ENCODE results near the gene SLC11A1.

SLC11A1 gene, protein sequence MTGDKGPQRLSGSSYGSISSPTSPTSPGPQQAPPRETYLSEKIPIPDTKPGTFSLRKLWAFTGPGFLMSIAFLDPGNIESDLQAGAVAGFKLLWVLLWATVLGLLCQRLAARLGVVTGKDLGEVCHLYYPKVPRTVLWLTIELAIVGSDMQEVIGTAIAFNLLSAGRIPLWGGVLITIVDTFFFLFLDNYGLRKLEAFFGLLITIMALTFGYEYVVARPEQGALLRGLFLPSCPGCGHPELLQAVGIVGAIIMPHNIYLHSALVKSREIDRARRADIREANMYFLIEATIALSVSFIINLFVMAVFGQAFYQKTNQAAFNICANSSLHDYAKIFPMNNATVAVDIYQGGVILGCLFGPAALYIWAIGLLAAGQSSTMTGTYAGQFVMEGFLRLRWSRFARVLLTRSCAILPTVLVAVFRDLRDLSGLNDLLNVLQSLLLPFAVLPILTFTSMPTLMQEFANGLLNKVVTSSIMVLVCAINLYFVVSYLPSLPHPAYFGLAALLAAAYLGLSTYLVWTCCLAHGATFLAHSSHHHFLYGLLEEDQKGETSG

DNA sequence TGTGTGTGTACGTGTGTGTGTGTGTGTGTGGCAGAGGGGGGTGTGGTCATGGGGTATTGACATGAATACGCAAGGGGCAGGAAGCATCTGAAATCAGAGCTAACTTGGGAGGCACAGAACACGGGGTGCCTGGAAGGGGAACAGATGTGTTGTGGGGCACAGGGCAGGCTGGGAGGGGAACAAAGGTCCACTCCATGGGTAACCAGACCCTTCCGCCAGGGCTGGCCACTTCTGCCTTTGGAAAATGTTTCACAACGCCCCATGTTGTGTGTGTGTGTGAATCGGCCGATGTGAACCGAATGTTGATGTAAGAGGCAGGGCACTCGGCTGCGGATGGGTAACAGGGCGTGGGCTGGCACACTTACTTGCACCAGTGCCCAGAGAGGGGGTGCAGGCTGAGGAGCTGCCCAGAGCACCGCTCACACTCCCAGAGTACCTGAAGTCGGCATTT lies at the start of gene SLC11A1:
Gene SLC11A1, plus strand, starts transcription at position 358 of the 451 bp plus-strand sequence. CDS start 96 bp downstream, outside the sequence.
- DNase-seq (ENCODE audit: low read depth), result no peak

GRCh38 chr2:218332288-218332687 lies 49.8 kb upstream of the SLC11A1 start:
- DNase-seq (ENCODE audit: low read depth), result no peak

GRCh38 chr2:218332920-218333645 lies 49.0 kb upstream of the SLC11A1 start:
- DNase-seq (ENCODE audit: low read depth), result peak; percentile 57

DNA sequence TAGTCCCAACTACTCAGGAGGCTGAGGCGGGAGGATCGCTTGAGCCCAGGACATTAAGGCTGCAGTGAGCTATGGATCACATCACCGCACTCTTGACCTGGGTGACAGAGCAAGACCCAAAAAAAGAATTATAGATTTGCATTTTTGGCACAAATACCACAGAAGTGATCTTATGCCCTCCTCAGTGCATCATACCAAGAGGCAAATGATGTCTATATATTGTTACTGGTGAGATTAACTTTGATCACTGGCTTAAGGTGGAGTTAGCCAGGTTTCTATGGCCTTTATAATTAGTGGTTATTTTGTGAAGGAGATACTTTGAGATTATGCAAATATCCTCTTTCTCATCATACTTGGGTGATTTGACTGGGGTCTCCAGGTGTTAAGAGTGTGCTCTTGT lies 47.5 kb upstream of the SLC11A1 start:
- DNase-seq (ENCODE audit: low read depth), result no peak

GRCh38 chr2:218340656-218341055 lies 41.4 kb upstream of the SLC11A1 start:
- no peak for DNase-seq (ENCODE audit: low read depth)

GRCh38 chr2:218341381-218341780 lies 40.7 kb upstream of the SLC11A1 start:
- no peak for DNase-seq (ENCODE audit: low read depth)

- DNase-seq (ENCODE audit: low read depth), result no peak
Observed at GRCh38 chr2:218342837-218343236, 39.2 kb upstream of the SLC11A1 start.

- peak; percentile 96 for DNase-seq (ENCODE audit: low read depth)
Observed at GRCh38 chr2:218343591-218343990, 38.5 kb upstream of the SLC11A1 start.

DNA sequence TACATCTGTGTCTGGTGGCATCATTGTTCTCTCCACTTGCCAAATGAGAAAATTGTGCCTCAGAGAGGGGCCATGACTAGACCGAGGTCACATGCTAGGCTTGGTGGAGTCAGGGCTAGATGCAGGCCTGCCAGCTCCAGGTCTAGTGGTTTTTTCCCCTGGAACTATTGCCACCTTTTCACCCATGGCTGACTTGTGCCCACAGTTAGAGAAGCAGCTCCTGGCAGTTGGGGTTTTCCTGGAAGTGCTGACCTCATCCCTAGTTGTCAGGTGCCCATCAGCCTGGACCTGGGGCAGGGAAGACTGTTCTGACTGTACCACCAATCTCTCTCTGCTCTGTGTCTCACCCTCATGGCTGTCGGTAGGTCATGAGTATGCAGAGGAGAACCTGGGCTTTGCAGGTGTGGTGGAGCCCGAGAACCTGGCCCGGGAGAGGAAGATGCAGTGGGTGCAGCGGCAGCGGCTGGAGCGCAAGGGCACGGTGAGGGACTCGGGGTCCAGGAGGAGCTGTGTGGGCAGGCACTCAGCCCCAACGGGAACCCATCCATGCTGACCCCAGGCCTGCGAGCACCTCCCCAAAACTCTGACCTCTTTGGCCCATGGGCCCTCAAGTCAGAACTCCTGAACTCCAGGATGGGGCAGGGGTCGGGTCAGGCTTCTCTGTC lies 37.9 kb upstream of the SLC11A1 start:
- peak; percentile 57 for DNase-seq (ENCODE audit: low read depth)

GRCh38 chr2:218344755-218345417 lies 37.2 kb upstream of the SLC11A1 start:
- DNase-seq (ENCODE audit: low read depth), result no peak

GRCh38 chr2:218345491-218346236 lies 36.4 kb upstream of the SLC11A1 start:
- DNase-seq (ENCODE audit: low read depth), result no peak

GRCh38 chr2:218347172-218347571 lies 34.9 kb upstream of the SLC11A1 start:
- no peak for DNase-seq (ENCODE audit: low read depth)

DNA sequence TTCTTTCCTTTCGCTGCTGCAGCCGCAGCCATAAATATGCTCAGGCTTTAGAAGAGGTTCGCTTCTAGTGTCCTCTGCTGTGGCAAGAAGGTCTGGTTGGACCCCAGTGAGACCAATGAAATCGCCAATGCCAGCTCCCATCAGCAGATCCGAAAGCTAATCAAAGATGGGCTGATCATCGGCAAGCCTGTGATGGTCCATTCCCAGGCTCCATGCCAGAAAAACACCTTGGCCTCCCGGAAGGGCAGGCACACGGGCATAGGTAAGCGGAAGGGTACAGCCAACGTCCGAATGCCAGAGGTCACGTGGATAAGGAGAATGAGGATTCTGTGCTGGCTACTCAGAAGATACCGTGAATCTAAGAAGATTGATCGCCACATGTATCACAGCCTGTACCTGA lies 28.0 kb upstream of the SLC11A1 start:
- no peak for DNase-seq (ENCODE audit: low read depth)

DNA sequence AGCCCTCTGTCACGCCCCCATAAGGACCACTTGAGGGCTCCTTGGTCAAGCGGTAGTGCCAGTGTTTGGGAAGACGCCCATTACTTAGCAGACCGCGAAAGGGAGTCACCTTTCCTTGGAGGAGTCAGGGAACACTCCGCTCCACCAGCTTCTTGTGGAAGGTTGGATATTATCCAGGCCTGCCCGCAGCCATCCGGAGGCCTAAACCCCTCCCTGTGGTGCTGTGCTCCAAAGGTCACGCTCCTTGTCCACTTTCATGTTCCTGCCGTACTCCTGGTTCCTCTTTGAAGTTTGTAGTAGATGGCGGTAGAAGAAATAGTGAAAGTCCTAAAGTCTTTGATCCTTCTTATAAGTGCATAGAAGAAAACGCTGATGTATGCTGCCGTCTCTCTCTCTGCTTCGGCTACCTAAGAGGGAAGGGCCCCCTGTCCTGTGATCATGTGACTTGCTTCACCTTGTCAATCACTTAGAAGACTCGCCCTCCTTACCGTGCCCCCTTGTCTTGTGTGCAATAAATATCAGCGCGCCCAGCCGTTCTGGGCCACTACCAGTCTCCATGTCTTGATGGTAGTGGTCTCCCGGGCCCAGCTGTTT lies 27.1 kb upstream of the SLC11A1 start:
- peak; percentile 78 for DNase-seq (ENCODE audit: low read depth)

DNA sequence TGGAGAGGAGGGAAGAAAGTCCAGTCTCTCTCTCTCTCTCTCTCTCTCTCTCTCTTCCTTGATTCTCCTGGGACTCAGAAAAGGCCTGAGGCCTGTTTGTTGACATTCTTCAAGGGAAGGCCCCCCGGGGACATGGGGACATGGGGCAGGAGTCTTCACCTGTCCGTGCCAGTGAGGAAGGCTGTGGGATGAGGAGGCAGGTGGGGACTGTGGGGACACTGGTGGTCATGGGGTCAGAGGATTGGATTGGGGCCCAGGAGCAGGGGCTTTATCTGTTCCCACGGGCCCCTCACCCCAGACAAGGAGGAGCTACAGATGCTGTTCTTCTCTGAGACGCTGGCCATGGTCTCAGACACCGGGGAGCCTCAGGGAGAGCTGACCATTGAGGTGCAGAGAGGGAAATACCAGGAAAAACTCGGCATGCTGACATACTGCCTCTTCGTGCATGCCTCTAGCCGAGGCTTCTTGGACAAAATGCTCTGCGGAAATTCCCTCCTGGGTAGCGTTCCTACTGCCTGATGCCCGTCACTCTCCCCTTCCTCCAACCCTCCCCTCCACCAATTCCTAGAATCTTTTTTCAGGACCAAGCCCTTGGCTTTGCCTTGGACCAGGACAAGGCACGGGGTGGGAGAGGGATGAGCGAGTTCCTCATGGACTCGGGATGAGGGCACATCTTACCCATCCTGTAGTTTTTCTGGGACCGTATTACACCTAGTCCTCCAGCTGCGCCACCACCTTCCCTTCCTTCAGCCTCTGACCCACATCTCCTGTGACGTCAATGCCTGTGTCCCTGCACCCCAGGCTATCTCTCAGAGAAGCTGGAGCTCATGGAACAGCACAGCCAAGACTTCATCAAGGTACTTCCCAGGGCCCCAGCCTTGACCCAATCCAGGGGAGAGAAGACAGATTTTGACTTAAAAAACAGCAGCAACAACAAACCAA lies 24.6 kb upstream of the SLC11A1 start:
- DNase-seq (ENCODE audit: low read depth), result peak; percentile 27

DNA sequence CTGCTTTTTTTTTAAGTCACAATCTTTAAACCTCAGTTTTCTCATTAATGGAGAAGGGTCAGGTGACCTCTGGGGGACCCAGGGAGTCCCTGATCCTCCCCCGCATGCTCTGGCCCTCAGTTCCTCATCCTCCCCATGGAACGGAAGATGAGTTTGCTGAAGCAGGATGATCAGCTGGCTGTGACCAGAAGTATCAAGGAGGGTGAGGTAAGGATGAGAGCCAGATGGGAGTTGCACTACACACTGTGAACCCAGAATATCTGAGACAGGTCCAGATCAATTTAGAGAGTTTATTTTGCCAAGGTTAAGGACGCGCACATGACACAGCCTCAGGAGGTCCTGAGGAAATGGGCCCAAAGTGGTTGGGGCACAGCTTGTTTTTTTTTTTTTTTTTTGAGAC lies 21.6 kb upstream of the SLC11A1 start:
- no peak for DNase-seq (ENCODE audit: low read depth)

DNA sequence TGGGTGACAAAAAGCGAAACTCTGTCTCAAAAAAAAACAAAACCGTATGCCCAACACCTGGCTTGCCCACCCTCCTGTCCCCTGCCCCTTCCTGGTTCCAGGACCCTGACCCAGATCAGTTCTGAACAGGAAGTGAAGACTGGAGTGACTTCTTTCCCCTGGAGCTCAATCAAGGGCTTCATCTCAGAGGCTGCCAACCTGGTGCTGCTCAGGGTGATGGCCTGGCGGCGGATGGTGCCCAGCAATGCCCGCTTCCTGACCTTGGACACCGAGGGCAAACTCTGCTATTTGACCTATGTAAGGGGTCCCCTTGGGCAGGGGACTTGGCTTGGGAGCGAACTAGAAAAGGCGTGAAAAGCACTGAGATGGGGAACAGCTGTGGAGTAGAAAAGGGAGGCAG lies 19.5 kb upstream of the SLC11A1 start:
- DNase-seq (ENCODE audit: low read depth), result no peak

GRCh38 chr2:218363736-218364135 lies 18.3 kb upstream of the SLC11A1 start:
- DNase-seq (ENCODE audit: low read depth), result no peak

DNA sequence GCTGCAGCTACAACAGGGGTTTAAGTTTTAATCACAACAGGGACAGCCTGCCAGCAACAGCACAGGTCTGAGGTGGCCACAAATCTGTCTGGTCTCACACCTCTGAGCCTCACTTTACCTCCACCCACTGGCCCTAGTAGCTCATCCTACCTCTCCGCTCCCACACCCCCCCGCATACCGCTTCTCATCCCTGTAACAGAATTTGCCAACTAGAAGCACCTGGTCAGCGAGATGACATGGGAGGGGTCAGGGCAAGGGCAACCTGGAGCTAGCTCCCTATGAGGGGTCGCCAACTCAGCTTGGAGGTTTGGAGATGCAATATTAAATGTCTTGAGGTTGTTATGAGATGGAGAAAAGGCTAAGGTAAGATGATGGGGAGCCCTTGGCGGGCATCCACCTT lies 17.9 kb upstream of the SLC11A1 start:
- DNase-seq (ENCODE audit: low read depth), result no peak

All from amniotic epithelial cell (primary cell).